ENCODE measurements around the gene MTFR1L.

The MTFR1L gene

GRCh38 chr1:25828491-25828890 is 8.7 kb downstream of the MTFR1L start:
- Histone ChIP-seq H3K27ac (no peak overlapping the region), H3K36me3 (peaks cover 67 to 88% (median 86%) of the 10 kb centered on the region in 3 donors), H3K9me3 (no peaks in the 10 kb centered on the region), H3K27me3 (no peaks in the 10 kb centered on the region), H3K4me3 (no peak overlapping the region), H3K4me1 (no peaks in the 10 kb centered on the region)
- DNase-seq, result no peak
- TF ChIP-seq CTCF (IDR thresholded peaks at IDR 0.05), result no peak
- intact Hi-C loops (cut with DNase I; ENCODE audit: low total_unique reads), result loop anchor here (5.0 kb wide), 1 partner anchor 744 kb away; no protein-coding TSS in a partner anchor

GRCh38 chr1:25829046-25829445 is 9.3 kb downstream of the MTFR1L start:
- no peaks in the 10 kb centered on the region for H3K27me3 ChIP-seq
- H3K9me3 ChIP-seq, result no peaks in the 10 kb centered on the region
- no peaks in the 10 kb centered on the region for H3K4me1 ChIP-seq
- DNase-seq, result no peak
- no peak for TF ChIP-seq CTCF (IDR thresholded peaks at IDR 0.05)
- H3K27ac ChIP-seq, result no peak overlapping the region
- H3K36me3 ChIP-seq, result peaks cover 70 to 91% (median 88%) of the 10 kb centered on the region in 3 donors
- intact Hi-C loops (cut with DNase I; ENCODE audit: low total_unique reads), result loop anchor here (5.0 kb wide), 1 partner anchor 743 kb away; no protein-coding TSS in a partner anchor
- no peak overlapping the region for H3K4me3 ChIP-seq

GRCh38 chr1:25831569-25832196 is 11.9 kb downstream of the MTFR1L start:
- TF ChIP-seq CTCF (IDR thresholded peaks at IDR 0.05), result no peak
- no peak overlapping the region for H3K27ac ChIP-seq
- no peak overlapping the region for H3K4me3 ChIP-seq
- H3K27me3 ChIP-seq, result no peaks in the 10 kb centered on the region
- H3K36me3 ChIP-seq, result peaks cover 68 to 86% (median 73%) of the 10 kb centered on the region in 3 donors
- no peaks in the 10 kb centered on the region for H3K9me3 ChIP-seq
- DNase-seq, result no peak
- intact Hi-C loops (cut with DNase I; ENCODE audit: low total_unique reads), result no loop called here
- no peaks in the 10 kb centered on the region for H3K4me1 ChIP-seq

GRCh38 chr1:25832336-25833037 is 12.7 kb downstream of the MTFR1L start:
- TF ChIP-seq CTCF (IDR thresholded peaks at IDR 0.05), result no peak
- no peak for DNase-seq
- Histone ChIP-seq H3K4me3 (no peak overlapping the region), H3K27me3 (no peaks in the 10 kb centered on the region), H3K4me1 (no peaks in the 10 kb centered on the region), H3K36me3 (peaks cover 60 to 78% (median 65%) of the 10 kb centered on the region in 3 donors), H3K27ac (no peak overlapping the region), H3K9me3 (no peaks in the 10 kb centered on the region)
- intact Hi-C loops (cut with DNase I; ENCODE audit: low total_unique reads), result no loop called here

- TF ChIP-seq CTCF (IDR thresholded peaks at IDR 0.05), result no peak
- H3K9me3 ChIP-seq, result no peaks in the 10 kb centered on the region
- peaks cover 53 to 72% (median 58%) of the 10 kb centered on the region in 3 donors for H3K36me3 ChIP-seq
- no peak overlapping the region for H3K27ac ChIP-seq
- no peaks in the 10 kb centered on the region for H3K4me1 ChIP-seq
- H3K27me3 ChIP-seq, result no peaks in the 10 kb centered on the region
- no peak overlapping the region for H3K4me3 ChIP-seq
- intact Hi-C loops (cut with DNase I; ENCODE audit: low total_unique reads), result no loop called here
- DNase-seq, result no peak
These were observed 13.4 kb downstream of the MTFR1L start for GRCh38 chr1:25833158-25833557.

Data from tibial artery (tissue), 4 donors.